Esophagus squamous epithelium (tissue), 4 donors: ENCODE measurements around the gene FGF12.

Source experiments
- CTCF ChIP-seq, 6 experiments: fragments of 450-650 bp in 4 of 6; fragments of 200-600 bp in 2 of 6; sonication (generic) in 2 of 6; IDR thresholded peaks; one replicate each; pipeline ENCODE4 v1.5.1; 2016 to 2019; ENCODE audit warnings: antibody characterized with exemption in 6 of 6, mild to moderate bottlenecking in 4 of 6, moderate library complexity in 4 of 6
- POLR2A ChIP-seq, 4 donors: fragments of 450-650 bp; IDR thresholded peaks; one replicate each; pipeline ENCODE4 v1.6.1; 2017; ENCODE audit warnings: antibody characterized with exemption in 4 of 4, mild to moderate bottlenecking in 4 of 4, moderate library complexity in 3 of 4

- no peak for TF ChIP-seq CTCF (IDR thresholded peaks at IDR 0.05)
- no peak for TF ChIP-seq POLR2A (IDR thresholded peaks at IDR 0.05)
Observed at GRCh38 chr3:192170659-192171058, 556.7 kb downstream of the FGF12 start.
